ENCODE results near the gene EPN1. TPM values are rescaled to one million over a fixed set of nuclear protein-coding genes. Genes with fewer than 3 reads are reported as not detected.

Gene EPN1
- total and polyA plus RNA-seq, 2 experiments from 2014 or later, result 47.1 to 223 TPM

- H3K4me3 Mint-ChIP-seq, result no peak overlapping the region
- TF ChIP-seq REST (IDR thresholded peaks at IDR 0.05; ENCODE audit: unreplicated experiment) (no peak), CTCF (conservative IDR thresholded peaks at IDR 0.05; ENCODE audit: low read depth in 2 of 2) (no peak), EZH2phosphoT487 (IDR thresholded peaks at IDR 0.05; ENCODE audit: unreplicated experiment) (no peak), JUNB (IDR thresholded peaks at IDR 0.05; ENCODE audit: unreplicated experiment) (no peak), EZH2 (IDR thresholded peaks at IDR 0.05; ENCODE audit: low read depth, unreplicated experiment) (no peak), STAT1 (IDR thresholded peaks at IDR 0.05; ENCODE audit: unreplicated experiment) (no peak), NANOG (IDR thresholded peaks at IDR 0.05; ENCODE audit: borderline replicate concordance) (no peak), CREB1 (CRISPR knock-in tag; IDR thresholded peaks at IDR 0.05; ENCODE audit: low read depth) (no peak), ETS1 (IDR thresholded peaks at IDR 0.05) (no peak), ZNF114 (CRISPR knock-in tag; IDR thresholded peaks at IDR 0.05) (no peak), ZNF462 (CRISPR knock-in tag; IDR thresholded peaks at IDR 0.05) (no peak), ZNF331 (CRISPR knock-in tag; IDR thresholded peaks at IDR 0.05; ENCODE audit: low read depth) (no peak), POLR2AphosphoS5 (IDR thresholded peaks at IDR 0.05; ENCODE audit: low read depth) (no peak)
- H3K9me3 Mint-ChIP-seq, result no peaks in the 10 kb centered on the region
- Histone ChIP-seq H3K4me2 (no peak overlapping the region), H3K27ac (ENCODE audit: low read depth) (no peak overlapping the region), H3K4me3 (no peak overlapping the region), H3F3A (replicated peaks; ENCODE audit: low read depth) (no peaks in the 10 kb centered on the region), H3K36me3 (ENCODE audit: insufficient read depth) (0 out of 2 replicates have a peak, but pooled peaks cover 4% of the 10 kb centered on the region), H3K4me1 (ENCODE audit: insufficient read depth) (no peaks in the 10 kb centered on the region), H2AFZ (no peak overlapping the region), H4K20me1 (replicated peaks; ENCODE audit: insufficient read depth) (no peaks in the 10 kb centered on the region; the same call in 1 of the 2 replicates), H3K79me2 (replicated peaks; ENCODE audit: insufficient read depth) (peaks cover 20% of the 10 kb centered on the region), H3K27me3 (ENCODE audit: insufficient read depth) (no peaks in the 10 kb centered on the region), H3K9me2 (ENCODE audit: insufficient read depth) (no peaks in the 10 kb centered on the region)
- ATAC-seq (no peak), DNase-seq (ENCODE audit: low spot score) (no peak)
- H3K4me1 Mint-ChIP-seq, result no peaks in the 10 kb centered on the region
- H3K27ac Mint-ChIP-seq, result no peak overlapping the region
- peaks cover 5% of the 10 kb centered on the region for H3K27me3 Mint-ChIP-seq (ENCODE audit: insufficient read depth, low read depth, poor library complexity)
- H3K36me3 Mint-ChIP-seq (ENCODE audit: low read depth), result peaks cover 25% of the 10 kb centered on the region
These were observed 12.5 kb downstream of the EPN1 start for GRCh38 chr19:55687281-55688201.

All from GM23338 (cell line).